ENCODE results near the gene MAGI1.

The MAGI1 gene

GRCh38 chr3:65828706-65829105, 210.0 kb downstream of the MAGI1 start:
- DNase-seq, result no peak

- no peak for DNase-seq
Measured at GRCh38 chr3:65827076-65827475, 211.6 kb downstream of the MAGI1 start.

DNA sequence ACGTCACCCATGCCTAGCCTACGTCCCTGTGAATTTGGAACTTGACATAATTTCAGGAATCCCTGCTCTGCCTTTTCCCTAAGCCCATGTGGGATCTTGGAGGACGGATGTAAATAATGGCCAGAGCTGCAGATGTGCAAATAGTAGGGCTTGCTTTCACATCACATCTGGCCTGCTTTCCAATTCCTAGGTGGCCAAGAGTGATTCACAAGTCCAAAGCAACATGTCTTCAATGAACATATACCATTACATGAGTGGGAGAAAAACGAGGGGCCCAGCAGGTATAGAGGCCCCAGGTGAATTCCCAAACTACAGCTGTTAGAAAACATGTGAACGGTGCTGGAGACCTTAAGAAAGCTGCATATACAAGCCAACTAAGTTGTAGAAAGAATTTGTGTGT, 214.6 kb downstream of the MAGI1 start:
- no peak for DNase-seq

- DNase-seq, result no peak
Measured at GRCh38 chr3:65820600-65820999, 218.1 kb downstream of the MAGI1 start.

DNA sequence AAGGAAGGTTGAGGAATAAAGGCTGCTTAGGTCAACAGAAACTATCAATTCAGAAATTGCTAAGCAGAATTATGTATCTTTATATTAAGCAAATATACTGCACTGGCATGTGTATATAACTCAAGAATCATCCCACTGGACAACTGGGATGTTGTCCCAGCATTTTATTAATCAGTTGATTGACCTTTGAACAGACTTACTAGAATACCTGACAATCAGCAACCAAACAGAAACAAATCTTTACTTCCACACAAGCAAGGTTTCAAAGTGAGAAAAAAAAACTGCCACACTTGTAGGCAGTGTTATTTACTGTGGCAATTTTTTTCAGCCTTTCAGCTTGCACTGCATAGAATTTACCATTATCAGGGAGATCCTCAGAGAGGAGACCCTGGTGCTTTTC, 218.8 kb downstream of the MAGI1 start:
- no peak for DNase-seq

DNA sequence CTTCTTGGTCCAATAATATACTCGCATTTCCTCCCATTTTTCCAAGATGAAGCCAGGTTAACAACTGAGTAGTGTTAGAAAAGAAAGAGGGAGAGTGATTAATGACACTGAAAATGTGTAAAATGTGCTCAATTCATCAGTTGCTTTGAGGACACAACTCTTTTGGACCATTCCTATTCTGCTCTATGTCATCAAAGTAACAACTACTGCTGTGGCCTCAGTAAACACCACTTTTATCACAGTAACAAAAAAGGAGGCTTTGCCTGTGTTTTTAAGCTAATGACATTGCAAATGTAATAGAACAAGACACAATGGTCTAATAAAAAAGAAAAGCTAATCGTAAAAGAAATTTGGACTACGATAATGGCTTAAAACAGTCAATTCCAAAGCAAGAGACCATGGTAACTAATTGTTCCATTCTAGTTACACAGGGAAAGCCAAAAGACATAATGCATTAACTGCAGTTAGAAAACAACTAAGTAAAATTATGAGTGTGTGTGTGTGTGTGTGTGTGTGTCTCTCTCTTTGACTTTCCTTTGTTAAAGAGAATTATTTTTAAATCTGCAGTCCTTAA, 221.1 kb downstream of the MAGI1 start:
- DNase-seq, result no peak

DNA sequence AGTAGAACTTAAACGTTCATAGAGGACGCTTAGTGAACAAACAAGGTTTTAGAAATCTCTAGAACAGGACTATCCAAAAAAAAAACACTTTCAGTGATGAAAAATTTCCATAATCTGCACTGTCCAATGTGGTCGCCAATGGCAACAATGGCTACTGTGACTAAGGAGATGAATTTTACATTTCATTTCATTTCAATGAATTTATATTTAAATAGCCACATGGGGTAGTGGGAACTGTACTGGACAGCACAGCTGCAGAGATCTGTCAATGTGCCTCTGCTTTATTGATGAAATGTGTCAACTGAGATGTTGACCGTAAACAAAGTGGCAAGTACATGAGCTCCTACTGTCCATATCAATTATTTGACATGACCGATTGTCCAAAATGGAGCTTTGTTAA, 222.5 kb downstream of the MAGI1 start:
- DNase-seq, result no peak

DNA sequence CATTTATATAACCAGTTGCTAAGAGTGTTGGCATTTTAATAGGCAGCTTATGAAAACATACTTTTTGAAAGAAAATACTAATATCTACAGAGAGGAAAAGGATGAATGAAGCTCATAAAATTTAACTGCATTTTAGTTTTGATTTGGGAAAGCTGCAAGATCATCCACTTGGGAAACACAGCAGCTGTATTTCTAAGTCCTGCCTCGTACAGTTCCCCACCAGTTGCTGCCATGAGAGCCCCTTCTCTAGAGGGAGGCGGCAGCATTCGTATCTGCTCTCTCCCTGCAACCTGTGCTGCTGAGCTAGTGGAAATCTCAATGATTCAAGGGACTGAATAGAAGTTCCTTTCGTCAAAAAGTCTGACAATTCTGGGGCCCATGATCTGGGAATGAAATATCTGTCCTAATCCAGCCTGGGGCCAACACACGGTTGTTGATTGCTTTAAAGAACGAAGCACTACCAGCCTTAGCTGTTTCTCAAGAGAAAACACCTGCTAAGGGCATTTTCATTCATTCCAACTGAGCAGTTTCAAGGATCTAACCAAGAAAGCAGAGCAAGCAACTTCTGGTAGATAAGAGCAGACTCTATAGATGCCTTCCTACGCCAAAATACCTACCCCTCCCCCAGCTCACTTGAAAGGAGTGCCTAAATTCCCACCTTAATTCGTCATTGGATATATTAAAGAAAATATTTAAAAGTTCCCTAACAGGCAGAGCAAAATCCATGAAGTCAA, 223.7 kb downstream of the MAGI1 start:
- DNase-seq, result no peak

- no peak for DNase-seq
Measured at GRCh38 chr3:65811892-65812291, 226.8 kb downstream of the MAGI1 start.

- DNase-seq, result no peak
Measured at GRCh38 chr3:65811086-65811761, 227.5 kb downstream of the MAGI1 start.

- no peak for DNase-seq
Measured at GRCh38 chr3:65810302-65810701, 228.4 kb downstream of the MAGI1 start.

DNA sequence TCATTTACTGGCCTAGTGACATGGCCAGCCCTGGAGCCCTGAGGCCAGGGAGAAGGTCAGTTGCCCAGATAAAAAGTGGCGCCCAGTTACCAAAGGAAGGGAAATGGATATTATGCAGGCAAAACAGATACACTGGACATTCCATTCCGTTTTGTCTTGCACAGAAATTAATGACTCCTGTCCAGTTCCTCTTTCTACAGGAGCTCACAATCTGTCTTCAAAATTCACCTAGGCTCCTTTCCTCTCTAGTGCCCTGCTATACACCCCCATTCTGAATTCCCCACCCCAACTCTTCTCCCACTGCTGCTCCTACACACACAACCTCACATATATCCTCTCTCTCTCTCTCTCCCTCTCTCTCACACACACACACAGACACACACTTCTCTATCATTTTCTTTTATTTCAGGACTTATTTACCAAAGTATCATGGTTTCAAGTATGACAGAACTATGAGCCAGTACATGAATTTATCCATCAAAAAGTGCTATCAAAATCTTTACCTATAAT, 229.0 kb downstream of the MAGI1 start:
- no peak for DNase-seq

- no peak for DNase-seq
Measured at GRCh38 chr3:65808824-65809223, 229.9 kb downstream of the MAGI1 start.

DNA sequence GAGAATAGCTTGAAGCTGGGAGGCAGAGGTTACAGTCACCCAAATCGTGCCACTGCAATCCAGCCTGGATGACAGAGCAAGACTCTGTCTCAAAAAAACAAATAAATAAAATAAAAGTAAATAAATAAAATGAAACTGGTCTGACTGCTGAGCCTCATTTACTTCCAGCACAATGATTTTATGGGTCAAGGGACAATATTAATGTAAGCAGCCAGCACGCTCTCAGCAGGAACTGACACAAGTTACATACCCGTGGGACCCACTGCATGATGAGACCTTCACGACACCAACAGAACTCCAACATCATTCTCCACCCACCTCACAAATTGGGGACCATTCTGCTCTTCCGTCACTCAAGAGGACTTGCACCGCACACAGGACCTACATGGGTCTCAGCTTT, 230.3 kb downstream of the MAGI1 start:
- DNase-seq, result no peak

- DNase-seq, result no peak
Measured at GRCh38 chr3:65807225-65807624, 231.5 kb downstream of the MAGI1 start.

DNA sequence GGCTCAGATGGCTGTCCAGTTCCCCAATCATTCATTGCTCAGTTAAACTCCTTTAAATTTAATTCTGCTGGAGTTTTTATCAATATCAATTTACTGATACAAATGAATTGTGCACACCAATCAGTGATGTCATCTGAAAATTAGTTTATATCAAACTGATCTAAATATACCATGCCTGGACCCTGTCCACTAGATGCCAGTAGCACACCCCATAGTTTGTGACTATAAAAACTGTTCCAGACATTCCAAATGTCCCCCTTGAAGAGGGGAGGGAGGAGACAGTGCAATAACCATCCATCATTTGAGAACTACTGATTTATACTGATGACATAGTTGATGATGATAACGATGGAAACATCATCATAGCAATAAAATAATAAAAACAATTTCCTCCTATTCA, 232.1 kb downstream of the MAGI1 start:
- no peak for DNase-seq

DNA sequence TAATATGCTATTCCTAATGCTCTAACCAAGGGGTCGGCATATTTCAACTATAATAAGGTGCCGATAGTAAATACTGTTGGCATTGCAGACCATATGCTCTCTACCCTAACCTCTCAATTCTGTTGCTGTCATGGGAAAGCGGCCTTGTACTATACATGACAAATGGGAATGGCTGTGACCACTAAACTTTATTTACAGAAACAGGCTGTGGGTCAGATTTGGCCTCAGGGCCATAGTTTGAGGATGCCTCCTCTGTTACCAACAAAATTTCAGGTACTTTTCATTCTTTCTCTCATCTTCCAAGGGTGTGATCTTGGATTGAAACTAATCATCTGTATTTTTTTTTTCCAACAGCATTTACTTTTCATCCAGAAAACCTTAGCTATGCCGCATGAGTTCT, 242.0 kb downstream of the MAGI1 start:
- DNase-seq, result no peak

DNA sequence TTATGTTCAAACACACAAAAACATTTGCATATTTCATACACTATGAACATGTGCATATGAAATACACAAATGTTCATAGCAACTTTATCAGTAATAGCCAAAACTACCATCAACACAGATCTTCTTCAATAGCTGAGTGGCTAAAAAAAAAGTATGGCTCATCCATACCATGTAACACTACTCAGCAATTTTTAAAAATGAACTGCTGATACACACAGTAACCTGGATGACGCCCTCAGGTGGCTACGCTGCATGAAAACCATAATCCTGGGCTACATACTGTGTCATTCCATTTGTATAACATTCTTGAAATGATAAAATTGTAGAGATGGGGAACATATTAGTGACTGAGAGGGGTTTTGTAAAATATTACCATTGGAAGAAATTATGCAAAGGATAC, 243.6 kb downstream of the MAGI1 start:
- DNase-seq, result no peak

DNA sequence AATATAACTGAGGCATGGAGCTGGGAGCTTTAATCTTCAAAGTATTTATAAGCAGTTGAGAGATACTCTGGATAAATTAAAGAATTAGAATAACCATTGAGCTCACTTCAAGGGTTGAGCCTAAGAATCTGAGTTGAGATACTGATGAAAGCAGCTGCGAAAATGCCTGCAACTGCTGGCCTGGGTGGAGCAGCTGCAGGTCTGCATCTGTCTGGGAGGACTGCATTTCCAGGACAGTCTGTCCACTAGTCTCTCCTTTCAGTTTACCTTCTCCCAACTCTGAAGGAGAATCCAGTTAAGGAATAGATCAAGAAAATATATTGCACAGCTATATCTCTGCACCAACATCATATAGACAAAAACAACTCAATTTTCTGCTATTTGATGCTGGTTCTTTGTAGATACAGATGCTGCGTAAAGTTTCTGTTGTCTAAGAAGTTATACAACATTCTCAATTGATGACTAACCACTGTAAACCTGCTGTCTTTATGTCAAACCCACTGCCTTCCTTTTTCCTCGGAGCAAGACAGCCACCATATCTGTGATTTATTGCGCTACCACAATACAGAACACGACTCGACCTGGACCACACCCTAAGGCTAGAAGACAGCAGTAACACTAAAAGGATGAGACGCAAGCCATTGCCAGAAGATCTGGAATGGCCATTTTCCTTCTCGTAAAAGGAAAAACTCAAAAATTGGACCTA, 245.1 kb downstream of the MAGI1 start:
- DNase-seq, result no peak

GRCh38 chr3:65788461-65788860, 250.3 kb downstream of the MAGI1 start:
- DNase-seq, result no peak

DNA sequence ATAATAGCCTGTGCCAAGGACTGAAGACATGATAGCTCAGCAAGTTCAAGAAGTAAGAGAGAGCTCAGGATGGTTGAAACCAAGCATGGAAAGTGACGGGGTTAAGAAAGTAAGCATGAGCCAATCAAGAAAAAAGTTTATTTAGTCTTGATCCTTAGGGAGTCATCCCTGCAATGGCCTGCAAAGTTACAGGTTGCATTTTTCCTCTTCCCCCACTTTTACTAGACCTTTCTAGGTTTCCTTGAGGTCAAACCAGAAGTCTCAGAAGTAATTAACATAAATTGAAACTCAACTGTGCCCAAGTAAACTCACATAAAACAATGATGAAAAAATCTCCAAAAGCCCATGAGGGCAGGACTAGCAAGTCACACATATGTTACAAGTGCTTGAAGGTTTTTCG, 250.9 kb downstream of the MAGI1 start:
- no peak for DNase-seq

- DNase-seq, result no peak
Measured at GRCh38 chr3:65787340-65787739, 251.4 kb downstream of the MAGI1 start.

DNA sequence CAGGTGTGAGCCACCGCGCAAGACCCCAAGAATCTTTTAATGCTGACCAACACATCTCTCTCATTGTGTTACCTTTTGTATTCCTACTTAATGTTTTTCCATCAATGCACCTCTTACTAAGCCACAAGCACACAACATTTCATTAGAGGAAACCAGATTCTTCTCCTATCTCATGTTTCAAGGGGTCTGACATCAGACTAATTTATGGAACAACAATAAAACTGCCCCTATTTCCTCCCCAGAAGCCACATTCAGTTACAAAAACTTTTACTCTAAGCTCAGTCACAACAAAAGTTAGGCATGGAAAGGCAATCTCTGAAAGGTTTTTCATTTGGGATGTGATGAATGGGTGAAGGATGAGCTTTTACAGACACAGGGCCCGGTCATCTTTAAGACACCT, 251.8 kb downstream of the MAGI1 start:
- DNase-seq, result no peak

All from stimulated activated CD4-positive, alpha-beta T cell treated with anti-CD3 and anti-CD28 coated beads, Interleukin-2, amount 100 ng/mL, for 24 hours (primary cell).